HepG2 (cell line): ENCODE results near the gene C1orf74. TPM values are rescaled to one million over a fixed set of nuclear protein-coding genes. Genes with fewer than 3 reads are reported as not detected.

Source experiments
- ATAC-seq: fragments of 200-7000 bp; cut with Tn5 transposase; 3 replicates; pipeline ENCODE4 v1.9.1; 2020; ENCODE audit warnings: mild to moderate bottlenecking, moderate library complexity
- BruUV-seq: library from RNA; stranded (reverse); fragments of 400-500 nt; replicated peaks from 2 replicates; lab custom pipeline; 2021; lab: Mats Ljungman, UMichigan
- CTCF ChIA-PET: fragments of 300-600 bp; formaldehyde crosslinking; extraction: SDS; loops from one replicate; lab custom pipeline; 2021; ENCODE audit warnings: low total read pairs, inconsistent platforms, low intra/inter-chr PET ratio; lab: Yijun Ruan, JAX
- POLR2A ChIA-PET: fragments of 350-600 bp; sonication (Branson Sonifier 250); formaldehyde crosslinking; loops from one replicate; lab custom pipeline; 2020; ENCODE audit warnings: antibody characterized with exemption, inconsistent platforms; lab: Yijun Ruan, JAX
- DNase-seq: peaks from one replicate; pipeline ENCODE4 v3.0.0-alpha.2; 2015; ENCODE audit warnings: low spot score
- FAIRE-seq: peaks from 3 replicates; lab custom pipeline; 2011; peaks lifted over from hg19 to GRCh38; lab: Jason Lieb, UNC
- H2AFZ ChIP-seq: one replicate; pipeline ENCODE4 v1.6.1; 2011; ENCODE audit warnings: low read length, inconsistent platforms
- H3K27ac ChIP-seq: fragments of 300-600 bp; 3 replicates; pipeline ENCODE4 v1.8.0; 2011; ENCODE audit warnings: mixed run types, mild to moderate bottlenecking, mixed read lengths, low read length, inconsistent platforms; ENCODE audit not compliant: insufficient read depth; ENCODE audit errors: extremely low read length
- H3K27me3 ChIP-seq, 2 experiments: fragments of 200-600 bp in 1 of 2; 2 replicates in 1 of 2; 3 replicates in 1 of 2; pipeline versions ENCODE4 v1.6.0 to v1.8.0; 2011; ENCODE audit warnings: low read length in 2 of 2, mild to moderate bottlenecking in 2 of 2, moderate library complexity in 2 of 2, inconsistent platforms in 1 of 2; ENCODE audit not compliant: insufficient read depth in 2 of 2, control insufficient read depth in 1 of 2
- H3K36me3 ChIP-seq, 2 experiments: fragments of 200-600 bp in 1 of 2; replicated peaks in 1 of 2; 2 replicates in 1 of 2; 3 replicates in 1 of 2; pipeline versions ENCODE4 v1.5.1 to v1.8.0; 2011; ENCODE audit warnings: low read length in 2 of 2, inconsistent platforms in 1 of 2; ENCODE audit not compliant: insufficient read depth in 2 of 2, control insufficient read depth in 1 of 2
- H3K4me1 ChIP-seq: 2 replicates; pipeline ENCODE4 v1.5.1; 2012; ENCODE audit warnings: low read length, inconsistent platforms; ENCODE audit not compliant: insufficient read depth
- H3K4me2 ChIP-seq: 2 replicates; pipeline ENCODE4 v1.6.0; 2011; ENCODE audit warnings: low read depth, low read length, inconsistent platforms
- H3K4me3 ChIP-seq, 3 experiments: fragments of 200-600 bp in 1 of 3; sonication (generic), shearing (Covaris generic) in 1 of 3; replicated peaks in 1 of 3; 2 replicates each; pipeline ENCODE4 v1.5.1; 2011 to 2016; ENCODE audit warnings: low read length in 3 of 3, inconsistent platforms in 2 of 3, low read depth in 2 of 3, mild to moderate bottlenecking in 2 of 3, control low read depth in 1 of 3, mixed read lengths in 1 of 3; ENCODE audit not compliant: insufficient read depth in 1 of 3
- H3K79me2 ChIP-seq: one replicate; pipeline ENCODE4 v1.6.1; 2011; ENCODE audit warnings: low read length, inconsistent platforms; ENCODE audit not compliant: insufficient read depth
- H3K9ac ChIP-seq: 2 replicates; pipeline ENCODE4 v1.6.0; 2011; ENCODE audit warnings: mild to moderate bottlenecking, low read depth, low read length, inconsistent platforms; ENCODE audit not compliant: insufficient read depth
- H3K9me3 ChIP-seq: 2 replicates; pipeline ENCODE4 v1.5.1; 2012; ENCODE audit warnings: mild to moderate bottlenecking, low read length
- H4K20me1 ChIP-seq: 2 replicates; pipeline ENCODE4 v1.6.0; 2011; ENCODE audit warnings: inconsistent platforms, mild to moderate bottlenecking, low read length, moderate library complexity; ENCODE audit not compliant: insufficient read depth
- AHR ChIP-seq: IDR thresholded peaks from 2 replicates; pipeline ENCODE4 v1.6.1; 2018; ENCODE audit warnings: missing genetic modification reagents, missing compliant biosample characterization
- CBX5 ChIP-seq: sonication (generic); formaldehyde crosslinking; IDR thresholded peaks from 2 replicates; pipeline ENCODE4 v1.4.0; 2020; ENCODE audit warnings: missing genetic modification reagents, borderline replicate concordance
- GATAD2A ChIP-seq: IDR thresholded peaks from 2 replicates; pipeline ENCODE4 v1.6.1; 2016
- NFKBIZ ChIP-seq: IDR thresholded peaks from 2 replicates; pipeline ENCODE4 v1.6.1; 2018; ENCODE audit warnings: missing genetic modification reagents, missing compliant biosample characterization
- PBX2 ChIP-seq: IDR thresholded peaks from 2 replicates; pipeline ENCODE4 v1.6.1; 2016; ENCODE audit warnings: control low read depth
- PREB ChIP-seq: sonication (generic); formaldehyde crosslinking; IDR thresholded peaks from 2 replicates; pipeline ENCODE4 v1.4.0; 2020; ENCODE audit warnings: missing genetic modification reagents
- RBM22 ChIP-seq: fragments of 200-400 bp; formaldehyde crosslinking; optimal IDR thresholded peaks from 2 replicates; pipeline ENCODE3; 2017; ENCODE audit warnings: mild to moderate bottlenecking, low read length, moderate library complexity
- ZNF20 ChIP-seq: sonication (generic); formaldehyde crosslinking; IDR thresholded peaks from 2 replicates; pipeline ENCODE4 v1.4.0; 2020; ENCODE audit warnings: mild to moderate bottlenecking, moderate library complexity, missing genetic modification reagents
- ZNF230 ChIP-seq: sonication (generic); formaldehyde crosslinking; IDR thresholded peaks from 2 replicates; pipeline ENCODE4 v1.4.0; 2020; ENCODE audit warnings: mild to moderate bottlenecking, missing genetic modification reagents
- ZNF329 ChIP-seq: sonication (generic); formaldehyde crosslinking; IDR thresholded peaks from 2 replicates; pipeline ENCODE4 v1.9.0; 2021; ENCODE audit warnings: low read depth, mild to moderate bottlenecking, missing genetic modification reagents
- ZNF446 ChIP-seq: sonication (generic); formaldehyde crosslinking; IDR thresholded peaks from 2 replicates; pipeline ENCODE4 v1.5.0; 2020; ENCODE audit warnings: mild to moderate bottlenecking, missing genetic modification reagents
- ZNF556 ChIP-seq: sonication (generic); formaldehyde crosslinking; IDR thresholded peaks from 2 replicates; pipeline ENCODE4 v1.4.0; 2020; ENCODE audit warnings: mild to moderate bottlenecking, missing genetic modification reagents, borderline replicate concordance
- ZNF598 ChIP-seq: sonication (generic); formaldehyde crosslinking; IDR thresholded peaks from 2 replicates; pipeline ENCODE4 v1.5.1; 2020; ENCODE audit warnings: mild to moderate bottlenecking, missing genetic modification reagents, borderline replicate concordance
- ZXDC ChIP-seq: sonication (generic); formaldehyde crosslinking; IDR thresholded peaks from 2 replicates; pipeline ENCODE4 v1.5.0; 2020; ENCODE audit warnings: mild to moderate bottlenecking, missing genetic modification reagents
- WGBS: methylation state at CpG from one replicate; pipeline ENCODE4 v1.1.6; 2017; ENCODE audit warnings: low lambda C conversion rate; 5-methylcytosine and 5-hydroxymethylcytosine counted together
- in situ Hi-C: cut with HindIII; loops from 2 replicates; pipeline ENCODE4 v1.10.0; 2017; ENCODE audit warnings: low pct_unique_long_range_greater_than_20kb; ENCODE audit not compliant: extremely low pct_ligation_motif_present
- intact Hi-C: fragments of 100-400 bp; cut with micrococcal nuclease; formaldehyde crosslinking; loops from one replicate; pipeline ENCODE4 v1.10.0; 2022; ENCODE audit not compliant: unreplicated experiment
- polyA plus RNA-seq, 8 experiments: library from polyadenylated mRNA; depleted of rRNA in 3 of 8; stranded (reverse) in 7 of 8; unstranded in 1 of 8; fragments of >200 nt; fragmentation: Illumina TruSeq in 4 of 8; extraction: Trizol in 4 of 8; gene quantifications; 2 replicates each; pipeline versions ENCODE4 v1.2.1 to v1.2.3, GENCODE V29; 2011 to 2016; ENCODE audit warnings: low read depth in 4 of 8, missing spikeins in 1 of 8, mixed read lengths in 1 of 8; ENCODE audit not compliant: insufficient read depth in 1 of 8
- total RNA-seq, 5 experiments: library from RNA; depleted of rRNA; stranded (reverse); fragments of >200 nt; fragmentation: Illumina TruSeq; extraction: Trizol; gene quantifications; 2 replicates each; pipeline ENCODE4 v1.2.3, GENCODE V29; 2016; ENCODE audit warnings: low read depth in 1 of 5
- TF ChIP-seq, protein P1 (sequence below): sonication (generic); formaldehyde crosslinking; IDR thresholded peaks from 2 replicates; pipeline ENCODE4 v1.4.0; 2020; ENCODE audit warnings: mild to moderate bottlenecking, missing genetic modification reagents
- TF ChIP-seq, protein P2 (sequence below): sonication (generic); formaldehyde crosslinking; IDR thresholded peaks from 2 replicates; pipeline ENCODE4 v1.4.0; 2020; ENCODE audit warnings: missing genetic modification reagents

Gene C1orf74
- total and polyA plus RNA-seq, 2 of the 13 experiments (the other 11 are each of a cell fraction or from before 2014, with no cell fraction given), result 0.33 to 0.71 TPM

- POLR2A ChIA-PET, result no interaction called here
- Histone ChIP-seq H3K4me2 (no peak overlapping the region), H3K79me2 (no peaks in the 10 kb centered on the region), H3K4me1 (peaks cover 9% of the 10 kb centered on the region), H2AFZ (no peak overlapping the region), H3K4me3 (no peak overlapping the region), H3K9ac (no peak overlapping the region), H4K20me1 (no peaks in the 10 kb centered on the region), H3K27ac (no peak overlapping the region), H3K9me3 (no peaks in the 10 kb centered on the region), H3K27me3 (no peaks in the 10 kb centered on the region; a peak in 2 of 5 replicates), H3K36me3 (no peaks in the 10 kb centered on the region)
- WGBS, result 4% methylated on average over 5 of the region's 5 CpGs
- DNase-seq (no peak), ATAC-seq (no peak), FAIRE-seq (no peak)
- CTCF ChIA-PET, result no interaction called here
- intact Hi-C loops (loop anchor here (2.0 kb wide), 1 partner anchor 29 kb away; no protein-coding TSS in a partner anchor), in situ Hi-C loops (no loop called here)
- TF ChIP-seq GATAD2A (no peak), ZXDC (CRISPR knock-in tag) (no peak), ZNF20 (no peak), PBX2 (CRISPR knock-in tag) (no peak), AHR (no peak), ZNF329 (CRISPR knock-in tag) (no peak), NFKBIZ (CRISPR knock-in tag) (no peak), RBM22 (no peak), ZNF598 (no peak), ZNF446 (CRISPR knock-in tag) (no peak), ZNF230 (CRISPR knock-in tag) (no peak), CBX5 (CRISPR knock-in tag) (no peak), PREB (CRISPR knock-in tag) (no peak), ZNF556 (no peak)
- TF ChIP-seq, protein P1, sequence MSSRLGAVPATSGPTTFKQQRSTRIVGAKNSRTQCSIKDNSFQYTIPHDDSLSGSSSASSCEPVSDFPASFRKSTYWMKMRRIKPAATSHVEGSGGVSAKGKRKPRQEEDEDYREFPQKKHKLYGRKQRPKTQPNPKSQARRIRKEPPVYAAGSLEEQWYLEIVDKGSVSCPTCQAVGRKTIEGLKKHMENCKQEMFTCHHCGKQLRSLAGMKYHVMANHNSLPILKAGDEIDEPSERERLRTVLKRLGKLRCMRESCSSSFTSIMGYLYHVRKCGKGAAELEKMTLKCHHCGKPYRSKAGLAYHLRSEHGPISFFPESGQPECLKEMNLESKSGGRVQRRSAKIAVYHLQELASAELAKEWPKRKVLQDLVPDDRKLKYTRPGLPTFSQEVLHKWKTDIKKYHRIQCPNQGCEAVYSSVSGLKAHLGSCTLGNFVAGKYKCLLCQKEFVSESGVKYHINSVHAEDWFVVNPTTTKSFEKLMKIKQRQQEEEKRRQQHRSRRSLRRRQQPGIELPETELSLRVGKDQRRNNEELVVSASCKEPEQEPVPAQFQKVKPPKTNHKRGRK, result no peak
- TF ChIP-seq, protein P2, sequence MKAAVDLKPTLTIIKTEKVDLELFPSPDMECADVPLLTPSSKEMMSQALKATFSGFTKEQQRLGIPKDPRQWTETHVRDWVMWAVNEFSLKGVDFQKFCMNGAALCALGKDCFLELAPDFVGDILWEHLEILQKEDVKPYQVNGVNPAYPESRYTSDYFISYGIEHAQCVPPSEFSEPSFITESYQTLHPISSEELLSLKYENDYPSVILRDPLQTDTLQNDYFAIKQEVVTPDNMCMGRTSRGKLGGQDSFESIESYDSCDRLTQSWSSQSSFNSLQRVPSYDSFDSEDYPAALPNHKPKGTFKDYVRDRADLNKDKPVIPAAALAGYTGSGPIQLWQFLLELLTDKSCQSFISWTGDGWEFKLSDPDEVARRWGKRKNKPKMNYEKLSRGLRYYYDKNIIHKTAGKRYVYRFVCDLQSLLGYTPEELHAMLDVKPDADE (CRISPR knock-in tag), result no peak
- BruUV-seq, result no TSS peak
Observed at GRCh38 chr1:209751627-209752231, 32.6 kb downstream of the C1orf74 start.
